Measurements from ENCODE around the gene ZRSR2. TPM values are rescaled to one million over a fixed set of nuclear protein-coding genes. Genes with fewer than 3 reads are reported as not detected.

Gene ZRSR2
- total and polyA plus RNA-seq, 11 donors = 3.1 to 18.9 (median 7.6) TPM

GRCh38 chrX:15848576-15848975 is 58.3 kb downstream of the ZRSR2 start:
- intact Hi-C loops (cut with DNase I) = no loop called here
- Histone ChIP-seq H3K27ac (peak overlapping the region in 11 of 12 donors; percentile 50 to 82 (median 73)), H3K4me1 (peaks cover 0 to 24% (median 4%) of the 10 kb centered on the region in 12 donors), H3K27me3 (peaks cover 0 to 37% (median 0%) of the 10 kb centered on the region in 9 donors), H3K36me3 (peaks cover 0 to 55% (median 19%) of the 10 kb centered on the region in 9 donors), H3K4me3 (peak overlapping the region in 1 of 12 donors; percentile 5), H3K9me3 (no peaks in the 10 kb centered on the region)
- TF ChIP-seq POLR2A (IDR thresholded peaks at IDR 0.05) = no peak
- TF ChIP-seq CTCF (IDR thresholded peaks at IDR 0.05) = no peak
- DNase-seq (no peak), ATAC-seq (peak; percentile 51 to 87 (median 78))
- WGBS, 4 donors = 37 to 52% (median 47%) methylated on average over 1 of the region's 1 CpG

- no peak overlapping the region for H3K4me3 ChIP-seq
- H3K9me3 ChIP-seq = no peaks in the 10 kb centered on the region
- H3K27me3 ChIP-seq = peaks cover 0 to 46% (median 0%) of the 10 kb centered on the region in 9 donors
- WGBS, 4 donors = 31 to 46% (median 36%) methylated on average over 5 of the region's 5 CpGs
- ATAC-seq (peak; percentile 8 to 53 (median 36)), DNase-seq (no peak)
- intact Hi-C loops (cut with DNase I) = no loop called here
- peak overlapping the region in 9 of 12 donors; percentile 52 to 82 (median 74) for H3K27ac ChIP-seq
- peaks cover 0 to 45% (median 10%) of the 10 kb centered on the region in 9 donors for H3K36me3 ChIP-seq
- peaks cover 0 to 33% (median 4%) of the 10 kb centered on the region in 12 donors for H3K4me1 ChIP-seq
- TF ChIP-seq CTCF (IDR thresholded peaks at IDR 0.05) (peak in 8 of 12 donors; percentile 10 to 37 (median 20)), POLR2A (IDR thresholded peaks at IDR 0.05) (no peak)
Observed at GRCh38 chrX:15849555-15849954, 59.3 kb downstream of the ZRSR2 start.

GRCh38 chrX:15853586-15854079 is 63.3 kb downstream of the ZRSR2 start:
- Histone ChIP-seq H3K4me1 (peaks cover 0 to 48% (median 8%) of the 10 kb centered on the region in 12 donors), H3K9me3 (no peaks in the 10 kb centered on the region), H3K27me3 (peaks cover 0 to 39% (median 0%) of the 10 kb centered on the region in 9 donors), H3K36me3 (peaks cover 0 to 16% (median 0%) of the 10 kb centered on the region in 9 donors), H3K4me3 (peak overlapping the region; percentile 53 to 94 (median 78)), H3K27ac (peak overlapping the region; percentile 85 to 98 (median 92))
- intact Hi-C loops (cut with DNase I) = loop anchor here in 5 of 10 donors (2.0 to 10.0 kb wide), 5 partner anchors 59 to 169 kb away; partner anchors contain the start of gene ZRSR2 (in 1 of the 5)
- ATAC-seq (no peak), DNase-seq (no peak)
- whole genome bisulfite sequencing, 4 donors = 8 to 13% (median 9%) methylated on average over 14 of the region's 14 CpGs
- TF ChIP-seq POLR2A (IDR thresholded peaks at IDR 0.05) = no peak
- no peak for TF ChIP-seq CTCF (IDR thresholded peaks at IDR 0.05)

GRCh38 chrX:15854080-15854655 is 63.9 kb downstream of the ZRSR2 start:
- intact Hi-C loops (cut with DNase I) = loop anchor here in 5 of 10 donors (2.0 to 10.0 kb wide), 5 partner anchors 59 to 169 kb away; partner anchors contain the start of gene ZRSR2 (in 1 of the 5)

More at GRCh38 chrX:15854080-15854655, 63.9 kb downstream of the ZRSR2 start:
- TF ChIP-seq CTCF (IDR thresholded peaks at IDR 0.05) (peak in 9 of 12 donors; percentile 12 to 48 (median 34)), POLR2A (IDR thresholded peaks at IDR 0.05) (no peak)
- 0 to 2% (median 1%) methylated on average over 38 to 60 of the region's 65 CpGs for WGBS, 4 donors
- peak overlapping the region; percentile 85 to 98 (median 92) for H3K27ac ChIP-seq
- H3K9me3 ChIP-seq = no peaks in the 10 kb centered on the region
- H3K27me3 ChIP-seq = peaks cover 0 to 39% (median 0%) of the 10 kb centered on the region in 9 donors
- H3K4me1 ChIP-seq = peaks cover 0 to 45% (median 8%) of the 10 kb centered on the region in 12 donors
- DNase-seq = peak; percentile 48 to 75 (median 68)
- peaks cover 0 to 15% (median 0%) of the 10 kb centered on the region in 9 donors for H3K36me3 ChIP-seq
- peak overlapping the region; percentile 53 to 94 (median 78) for H3K4me3 ChIP-seq
- peak in 3 of 4 donors; percentile 37 to 48 (median 48) for ATAC-seq

Measured in heart left ventricle (tissue), 16 donors.